Endothelial cell of umbilical vein (primary cell): ENCODE measurements around the gene ARHGEF11. TPM values are rescaled to one million over a fixed set of nuclear protein-coding genes. Genes with fewer than 3 reads are reported as not detected.

ENCODE experiments used
- BruUV-seq: library from RNA; stranded (reverse); fragments of 400-500 nt; replicated peaks from 2 replicates; lab custom pipeline; 2021; lab: Mats Ljungman, UMichigan
- CTCF ChIA-PET: fragments of 300-600, 350-600 bp; sonication (Branson Sonifier 250); formaldehyde crosslinking; loops from one replicate; lab custom pipeline; 2021; ENCODE audit warnings: antibody characterized with exemption, inconsistent platforms; lab: Charles Lee
- POLR2A ChIA-PET: fragments of 300-600, 350-600 bp; sonication (Branson Sonifier 250); formaldehyde crosslinking; loops from one replicate; lab custom pipeline; 2021; ENCODE audit warnings: antibody characterized with exemption, inconsistent platforms; lab: Charles Lee
- DNase-seq: peaks from one replicate; pipeline ENCODE4 v3.0.0-alpha.2; 2011; ENCODE audit warnings: low read depth, low spot score
- FAIRE-seq: peaks from 2 replicates; lab custom pipeline; 2011; peaks lifted over from hg19 to GRCh38; lab: Jason Lieb, UNC
- H2AFZ ChIP-seq: 2 replicates; pipeline ENCODE4 v1.6.0; 2012; ENCODE audit warnings: low read depth, low read length, control low read depth, inconsistent platforms
- H3K27ac ChIP-seq: 2 replicates; pipeline ENCODE4 v1.5.1; 2011; ENCODE audit warnings: low read depth, mild to moderate bottlenecking, control low read depth, low read length, moderate library complexity; ENCODE audit not compliant: insufficient read depth
- H3K27me3 ChIP-seq, 2 experiments: 2 replicates each; pipeline versions ENCODE4 v1.6.0 to v1.6.1; 2011; ENCODE audit warnings: low read length in 2 of 2, mixed read lengths in 1 of 2; ENCODE audit not compliant: control insufficient read depth in 2 of 2, insufficient read depth in 2 of 2
- H3K36me3 ChIP-seq, 2 experiments: 2 replicates in 1 of 2; 3 replicates in 1 of 2; pipeline ENCODE4 v1.5.1; 2011; ENCODE audit warnings: low read length in 2 of 2, mild to moderate bottlenecking in 1 of 2, moderate library complexity in 1 of 2; ENCODE audit not compliant: control insufficient read depth in 2 of 2, insufficient read depth in 2 of 2; ENCODE audit errors: extremely low read depth in 1 of 2
- H3K4me1 ChIP-seq: 3 replicates; pipeline ENCODE4 v1.5.1; 2011; ENCODE audit warnings: mild to moderate bottlenecking, low read length; ENCODE audit not compliant: control insufficient read depth, insufficient read depth; ENCODE audit errors: extremely low read depth
- H3K4me2 ChIP-seq: 2 replicates; pipeline ENCODE4 v1.6.1; 2011; ENCODE audit warnings: low read length, control low read depth, mixed read lengths; ENCODE audit not compliant: insufficient read depth
- H3K4me3 ChIP-seq, 3 experiments: fragments of 200-600 bp in 1 of 3; sonication (generic), shearing (Covaris generic) in 1 of 3; replicated peaks in 1 of 3; 2 replicates each; pipeline ENCODE4 v1.5.1; 2011 to 2016; ENCODE audit warnings: control low read depth in 3 of 3, low read length in 3 of 3, mild to moderate bottlenecking in 2 of 3, inconsistent platforms in 1 of 3, low read depth in 1 of 3, moderate library complexity in 1 of 3; ENCODE audit not compliant: insufficient read depth in 1 of 3
- H3K79me2 ChIP-seq: 2 replicates; pipeline ENCODE4 v1.6.0; 2012; ENCODE audit warnings: low read length, inconsistent platforms; ENCODE audit not compliant: control insufficient read depth, insufficient read depth
- H3K9ac ChIP-seq: replicated peaks from 2 replicates; pipeline ENCODE3; 2011; ENCODE audit warnings: low read length, control low read depth; ENCODE audit not compliant: insufficient read depth; ENCODE audit errors: extremely low read depth
- H3K9me1 ChIP-seq: replicated peaks from 3 replicates; pipeline ENCODE4 v1.6.0; 2011; ENCODE audit warnings: mild to moderate bottlenecking, low read length; ENCODE audit not compliant: control insufficient read depth, insufficient read depth; ENCODE audit errors: extremely low read depth
- H3K9me3 ChIP-seq: replicated peaks from 2 replicates; pipeline ENCODE4 v1.5.1; 2012; ENCODE audit warnings: low read length, inconsistent platforms; ENCODE audit not compliant: control insufficient read depth, insufficient read depth
- H4K20me1 ChIP-seq: replicated peaks from 2 replicates; pipeline ENCODE3; 2011; ENCODE audit warnings: mild to moderate bottlenecking, low read length; ENCODE audit not compliant: control insufficient read depth, insufficient read depth; ENCODE audit errors: extremely low read depth
- EZH2 ChIP-seq: IDR thresholded peaks from 2 replicates; pipeline ENCODE4 v1.6.1; 2012; ENCODE audit warnings: borderline replicate concordance, low read depth, mild to moderate bottlenecking, moderate library complexity, low read length, inconsistent platforms; ENCODE audit not compliant: severe bottlenecking
- FOS ChIP-seq: IDR thresholded peaks from 2 replicates; pipeline ENCODE4 v1.6.1; 2011; ENCODE audit warnings: mild to moderate bottlenecking, low read length, moderate library complexity, borderline replicate concordance; ENCODE audit not compliant: insufficient read depth
- GATA2 ChIP-seq: IDR thresholded peaks from 2 replicates; pipeline ENCODE4 v1.7.0; 2011; ENCODE audit warnings: low read depth, mild to moderate bottlenecking, moderate library complexity, mixed read lengths, low read length; ENCODE audit not compliant: insufficient read length, insufficient read depth
- JUN ChIP-seq: IDR thresholded peaks from 2 replicates; pipeline ENCODE4 v1.6.1; 2011; ENCODE audit warnings: borderline replicate concordance, low read depth; ENCODE audit not compliant: insufficient read length, insufficient read depth
- MAX ChIP-seq: IDR thresholded peaks from 2 replicates; pipeline ENCODE4 v1.6.1; 2011; ENCODE audit not compliant: insufficient read depth, insufficient read length
- MYC ChIP-seq: IDR thresholded peaks from one replicate; pipeline ENCODE4 v1.6.1; 2011; ENCODE audit warnings: mild to moderate bottlenecking, low read depth, low read length
- POLR2A ChIP-seq: IDR thresholded peaks from 2 replicates; pipeline ENCODE4 v1.6.1; 2012; ENCODE audit warnings: low read depth, mild to moderate bottlenecking, control low read depth, low read length
- POLR2AphosphoS5 ChIP-seq: IDR thresholded peaks from 2 replicates; pipeline ENCODE4 v1.6.1; 2012; ENCODE audit warnings: low read depth, mild to moderate bottlenecking, control low read depth, low read length, moderate library complexity; ENCODE audit not compliant: insufficient read depth
- dilution Hi-C: fragments of 300-500 bp; cut with MboI; formaldehyde crosslinking; loops from one replicate; pipeline ENCODE4 v1.15.0; 2019; ENCODE audit warnings: low sequenced_read_pairs; ENCODE audit not compliant: extremely low pct_ligation_motif_present
- intact Hi-C: fragments of 100-400 bp; cut with micrococcal nuclease; formaldehyde crosslinking; loops from one replicate; pipeline ENCODE4 v1.10.0; 2022
- polyA plus RNA-seq, 4 experiments: library from polyadenylated mRNA; depleted of rRNA in 3 of 4; stranded (reverse) in 3 of 4; unstranded in 1 of 4; fragments of >200 nt; gene quantifications; 2 replicates each; pipeline versions ENCODE4 v1.2.1 to v1.2.3, GENCODE V29; 2011 to 2012; ENCODE audit warnings: missing spikeins in 1 of 4
- total RNA-seq: library from RNA; stranded (reverse); gene quantifications from 2 replicates; pipeline ENCODE4 v1.2.3, GENCODE V29; 2021
- TF ChIP-seq, protein P1 (sequence below), 2 donors: IDR thresholded peaks; 1 replicate in 1 of 2; 2 replicates in 1 of 2; pipeline ENCODE4 v1.5.1; 2011; ENCODE audit warnings: low read length in 2 of 2, mild to moderate bottlenecking in 2 of 2, moderate library complexity in 2 of 2, control low read depth in 1 of 2, inconsistent platforms in 1 of 2, low read depth in 1 of 2; ENCODE audit not compliant: insufficient read depth in 1 of 2; ENCODE audit errors: extremely low read depth in 1 of 2

Gene ARHGEF11
- total and polyA plus RNA-seq, 2 donors (not counting 3 experiments of a cell fraction or from before 2014, with no cell fraction given), result 18.2 to 28.0 TPM

- Histone ChIP-seq H3K9ac (no peak overlapping the region), H3K79me2 (no peaks in the 10 kb centered on the region), H3K27me3 (no peaks in the 10 kb centered on the region), H3K36me3 (peaks cover 14 to 55% of the 10 kb centered on the region in 2 experiments), H3K4me3 (no peak overlapping the region), H3K27ac (no peak overlapping the region), H4K20me1 (no peaks in the 10 kb centered on the region), H3K9me3 (no peaks in the 10 kb centered on the region), H3K9me1 (no peaks in the 10 kb centered on the region), H2AFZ (no peak overlapping the region), H3K4me1 (no peaks in the 10 kb centered on the region), H3K4me2 (no peak overlapping the region)
- TF ChIP-seq FOS (no peak), EZH2 (no peak), GATA2 (no peak)
- TF ChIP-seq, protein P1, sequence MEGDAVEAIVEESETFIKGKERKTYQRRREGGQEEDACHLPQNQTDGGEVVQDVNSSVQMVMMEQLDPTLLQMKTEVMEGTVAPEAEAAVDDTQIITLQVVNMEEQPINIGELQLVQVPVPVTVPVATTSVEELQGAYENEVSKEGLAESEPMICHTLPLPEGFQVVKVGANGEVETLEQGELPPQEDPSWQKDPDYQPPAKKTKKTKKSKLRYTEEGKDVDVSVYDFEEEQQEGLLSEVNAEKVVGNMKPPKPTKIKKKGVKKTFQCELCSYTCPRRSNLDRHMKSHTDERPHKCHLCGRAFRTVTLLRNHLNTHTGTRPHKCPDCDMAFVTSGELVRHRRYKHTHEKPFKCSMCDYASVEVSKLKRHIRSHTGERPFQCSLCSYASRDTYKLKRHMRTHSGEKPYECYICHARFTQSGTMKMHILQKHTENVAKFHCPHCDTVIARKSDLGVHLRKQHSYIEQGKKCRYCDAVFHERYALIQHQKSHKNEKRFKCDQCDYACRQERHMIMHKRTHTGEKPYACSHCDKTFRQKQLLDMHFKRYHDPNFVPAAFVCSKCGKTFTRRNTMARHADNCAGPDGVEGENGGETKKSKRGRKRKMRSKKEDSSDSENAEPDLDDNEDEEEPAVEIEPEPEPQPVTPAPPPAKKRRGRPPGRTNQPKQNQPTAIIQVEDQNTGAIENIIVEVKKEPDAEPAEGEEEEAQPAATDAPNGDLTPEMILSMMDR (IDR thresholded peaks at IDR 0.05; ENCODE audit: extremely low read depth in 1 of 2, insufficient read depth in 1 of 2, low read depth in 1 of 2, low read length in 2 of 2), result no peak
- BruUV-seq, result no TSS peak
- FAIRE-seq (no peak), DNase-seq (no peak)
- ChIA-PET POLR2A (no interaction called here), CTCF (no interaction called here)
- dilution Hi-C loops, result no loop called here
- intact Hi-C loops, result no loop called here
Observed at GRCh38 chr1:156943756-156944155, 101.8 kb downstream of the ARHGEF11 start.

- BruUV-seq, result no TSS peak
Observed at GRCh38 chr1:156942576-156942975, 103.0 kb downstream of the ARHGEF11 start.

More at GRCh38 chr1:156942576-156942975, 103.0 kb downstream of the ARHGEF11 start:
- Histone ChIP-seq H2AFZ (no peak overlapping the region), H3K9ac (no peak overlapping the region), H3K9me1 (no peaks in the 10 kb centered on the region), H4K20me1 (no peaks in the 10 kb centered on the region), H3K4me1 (no peaks in the 10 kb centered on the region), H3K4me3 (no peak overlapping the region), H3K27me3 (no peaks in the 10 kb centered on the region), H3K9me3 (no peaks in the 10 kb centered on the region), H3K36me3 (peaks cover 14 to 57% of the 10 kb centered on the region in 2 experiments), H3K27ac (no peak overlapping the region), H3K79me2 (no peaks in the 10 kb centered on the region), H3K4me2 (no peak overlapping the region)
- dilution Hi-C loops, result no loop called here
- TF ChIP-seq MAX (no peak), POLR2A (no peak), JUN (no peak), MYC (no peak), EZH2 (no peak), POLR2AphosphoS5 (no peak), FOS (no peak), GATA2 (no peak)
- TF ChIP-seq, protein P1 (IDR thresholded peaks at IDR 0.05; ENCODE audit: extremely low read depth in 1 of 2, insufficient read depth in 1 of 2, low read depth in 1 of 2, low read length in 2 of 2), result no peak
- intact Hi-C loops, result no loop called here
- ChIA-PET POLR2A (no interaction called here), CTCF (interaction anchor here (1.2 kb wide), 2 partner anchors 15 to 83 kb away, joined by 3 read pairs; no protein-coding TSS in a partner anchor)
- DNase-seq, result no peak
- FAIRE-seq, result no peak
